OCI-LY3 (cell line): ENCODE data around the gene SEC16B.

Source experiments
- H2AFZ ChIP-seq: fragments of 200-600, 300-600 bp; shearing (Covaris generic); 2 replicates; pipeline ENCODE4 v1.6.0; 2014; ENCODE audit warnings: antibody characterized with exemption, low read depth, low read length
- H3K27ac ChIP-seq: fragments of 200-600, 300-600 bp; sonication (generic); 2 replicates; pipeline ENCODE4 v1.5.1; 2014; ENCODE audit warnings: mild to moderate bottlenecking, low read length, moderate library complexity, mixed read lengths
- H3K27me3 ChIP-seq: fragments of 200-600, 300-600 bp; sonication (generic); 2 replicates; pipeline ENCODE4 v1.6.1; 2014; ENCODE audit warnings: low read depth, low read length, mixed read lengths
- H3K36me3 ChIP-seq: fragments of 200-600, 300-600 bp; sonication (generic); replicated peaks from 2 replicates; pipeline ENCODE3; 2014; ENCODE audit warnings: low read depth, low read length, mixed read lengths
- H3K4me1 ChIP-seq: fragments of 300-600, 200-600 bp; sonication (generic); 2 replicates; pipeline ENCODE4 v1.6.1; 2014; ENCODE audit warnings: low read length, mixed read lengths
- H3K4me2 ChIP-seq: fragments of 200-600, 300-600 bp; sonication (generic); 2 replicates; pipeline ENCODE4 v1.6.1; 2014; ENCODE audit warnings: low read length, mixed read lengths
- H3K4me3 ChIP-seq: fragments of 300-600, 200-600 bp; sonication (generic); 2 replicates; pipeline ENCODE4 v1.5.1; 2014; ENCODE audit warnings: antibody characterized with exemption, mild to moderate bottlenecking, low read length, moderate library complexity
- H3K79me2 ChIP-seq: fragments of 300-600, 200-600 bp; shearing (Covaris generic); 2 replicates; pipeline ENCODE4 v1.6.1; 2014; ENCODE audit warnings: mild to moderate bottlenecking, low read length, mixed read lengths
- H3K9ac ChIP-seq: fragments of 300-600, 200-600 bp; shearing (Covaris generic); 2 replicates; pipeline ENCODE4 v1.6.0; 2014; ENCODE audit warnings: mild to moderate bottlenecking, low read length, moderate library complexity
- H3K9me3 ChIP-seq: fragments of 200-600, 300-600 bp; shearing (Covaris generic); 2 replicates; pipeline ENCODE4 v1.6.1; 2014; ENCODE audit warnings: low read length, mixed read lengths; ENCODE audit not compliant: insufficient read depth
- H4K20me1 ChIP-seq: fragments of 200-600, 300-600 bp; sonication (generic); 2 replicates; pipeline ENCODE4 v1.6.1; 2016; ENCODE audit warnings: low read length, mixed read lengths; ENCODE audit not compliant: insufficient read depth
- EZH2phosphoT487 ChIP-seq: fragments of 200-600 bp; shearing (Covaris generic); IDR thresholded peaks from 2 replicates; pipeline ENCODE4 v1.6.1; 2018; ENCODE audit warnings: antibody characterized with exemption, mixed run types, low read depth
- TF ChIP-seq, protein P1 (sequence below): fragments of 200-600, 300-600 bp; sonication (generic); IDR thresholded peaks from 2 replicates; pipeline ENCODE4 v1.5.1; 2014; ENCODE audit warnings: antibody characterized with exemption, low read length, low read depth

SEC16B gene

DNA sequence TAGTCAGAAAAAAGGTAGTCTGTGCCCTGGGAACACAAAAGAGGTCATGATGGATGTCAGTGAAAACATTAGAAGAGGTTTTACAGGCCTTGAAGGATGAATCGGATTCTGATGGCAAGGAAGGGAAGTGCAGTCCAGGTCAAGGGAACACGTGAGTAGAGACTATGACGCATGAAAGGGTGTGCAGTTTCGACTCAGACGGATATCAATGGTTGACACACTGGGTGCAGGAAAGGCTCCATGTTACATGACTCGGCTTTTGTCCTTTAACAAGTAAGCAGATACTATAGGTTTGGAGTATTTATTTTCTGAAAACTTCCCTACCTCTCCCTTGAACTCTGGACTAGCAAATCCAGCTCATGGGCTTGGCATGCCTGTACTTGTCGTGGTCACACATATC, 55.3 kb downstream of the SEC16B start:
- Histone ChIP-seq H3K27ac (no peak overlapping the region), H3K9ac (no peak overlapping the region), H3K4me2 (no peak overlapping the region), H3K4me1 (no peaks in the 10 kb centered on the region), H3K79me2 (no peaks in the 10 kb centered on the region), H3K36me3 (no peaks in the 10 kb centered on the region), H3K27me3 (peaks cover 19% of the 10 kb centered on the region), H4K20me1 (no peaks in the 10 kb centered on the region), H2AFZ (no peak overlapping the region), H3K9me3 (no peaks in the 10 kb centered on the region), H3K4me3 (no peak overlapping the region)
- TF ChIP-seq EZH2phosphoT487, result no peak
- TF ChIP-seq, protein P1, sequence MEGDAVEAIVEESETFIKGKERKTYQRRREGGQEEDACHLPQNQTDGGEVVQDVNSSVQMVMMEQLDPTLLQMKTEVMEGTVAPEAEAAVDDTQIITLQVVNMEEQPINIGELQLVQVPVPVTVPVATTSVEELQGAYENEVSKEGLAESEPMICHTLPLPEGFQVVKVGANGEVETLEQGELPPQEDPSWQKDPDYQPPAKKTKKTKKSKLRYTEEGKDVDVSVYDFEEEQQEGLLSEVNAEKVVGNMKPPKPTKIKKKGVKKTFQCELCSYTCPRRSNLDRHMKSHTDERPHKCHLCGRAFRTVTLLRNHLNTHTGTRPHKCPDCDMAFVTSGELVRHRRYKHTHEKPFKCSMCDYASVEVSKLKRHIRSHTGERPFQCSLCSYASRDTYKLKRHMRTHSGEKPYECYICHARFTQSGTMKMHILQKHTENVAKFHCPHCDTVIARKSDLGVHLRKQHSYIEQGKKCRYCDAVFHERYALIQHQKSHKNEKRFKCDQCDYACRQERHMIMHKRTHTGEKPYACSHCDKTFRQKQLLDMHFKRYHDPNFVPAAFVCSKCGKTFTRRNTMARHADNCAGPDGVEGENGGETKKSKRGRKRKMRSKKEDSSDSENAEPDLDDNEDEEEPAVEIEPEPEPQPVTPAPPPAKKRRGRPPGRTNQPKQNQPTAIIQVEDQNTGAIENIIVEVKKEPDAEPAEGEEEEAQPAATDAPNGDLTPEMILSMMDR, result no peak

DNA sequence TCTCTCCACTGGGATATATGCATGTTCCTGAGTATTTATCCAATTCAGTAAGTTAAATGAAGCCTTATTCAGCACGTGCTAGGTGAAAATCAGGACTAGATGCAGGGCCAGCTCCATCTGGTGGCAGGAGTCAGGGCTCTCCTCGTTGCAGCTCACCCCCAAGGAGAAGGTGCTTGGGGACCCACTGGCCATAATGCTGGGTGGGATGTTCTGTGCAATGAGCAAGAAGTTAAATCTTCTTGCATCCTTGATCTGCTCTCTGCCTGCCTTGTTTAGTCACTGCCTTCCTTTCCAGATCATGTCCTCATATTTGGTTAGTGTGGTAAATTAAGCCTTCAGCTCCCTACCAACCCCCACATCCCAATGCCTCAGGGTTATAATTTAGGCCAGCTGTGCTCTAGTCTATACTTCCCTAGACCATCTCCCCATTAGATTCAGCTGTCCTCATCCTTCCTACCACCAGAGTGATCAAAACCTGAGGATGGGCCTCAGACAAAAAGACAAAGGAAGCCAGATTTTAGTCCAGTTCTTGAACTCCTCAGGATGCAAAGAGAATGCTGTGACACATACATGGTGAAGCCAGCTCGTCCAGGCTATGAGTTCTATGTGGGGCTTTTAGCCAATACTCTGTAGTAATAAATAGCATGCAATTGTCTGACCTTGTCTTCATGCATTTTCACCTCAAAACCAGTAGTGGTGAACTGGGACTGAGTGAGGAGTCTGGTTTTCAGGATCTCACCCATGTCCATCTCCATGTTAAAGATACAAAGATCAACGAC, 55.9 kb downstream of the SEC16B start:
- H3K27me3 ChIP-seq, result peaks cover 13% of the 10 kb centered on the region
- H3K9ac ChIP-seq, result no peak overlapping the region
- H3K9me3 ChIP-seq, result no peaks in the 10 kb centered on the region
- H4K20me1 ChIP-seq, result no peaks in the 10 kb centered on the region
- no peak overlapping the region for H3K4me2 ChIP-seq
- H3K36me3 ChIP-seq, result no peaks in the 10 kb centered on the region
- H3K4me1 ChIP-seq, result no peaks in the 10 kb centered on the region
- no peak for TF ChIP-seq EZH2phosphoT487
- TF ChIP-seq, protein P1, result peak; percentile 80
- no peak overlapping the region for H3K4me3 ChIP-seq
- no peaks in the 10 kb centered on the region for H3K79me2 ChIP-seq
- H3K27ac ChIP-seq, result no peak overlapping the region
- H2AFZ ChIP-seq, result no peak overlapping the region

DNA sequence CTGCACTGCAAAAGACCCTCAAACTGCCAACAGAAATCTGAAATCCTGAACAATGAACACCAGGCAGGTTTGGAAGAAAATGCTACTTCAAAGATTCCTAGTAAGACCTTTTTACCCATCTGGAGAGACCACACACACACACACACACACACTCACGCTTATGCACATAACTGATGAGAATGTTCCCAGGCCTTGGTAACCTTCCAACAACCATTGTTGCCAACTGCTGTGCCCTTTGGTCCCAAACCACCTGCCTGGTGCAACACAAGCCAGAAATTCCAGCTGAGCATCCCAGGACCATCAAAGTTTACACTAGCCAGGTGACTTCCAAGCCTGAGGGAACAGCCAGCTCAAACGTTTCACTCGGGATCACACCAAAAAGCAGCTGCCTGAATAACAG, 56.9 kb downstream of the SEC16B start:
- TF ChIP-seq EZH2phosphoT487, result no peak
- TF ChIP-seq, protein P1, result no peak
- Histone ChIP-seq H3K27ac (no peak overlapping the region), H2AFZ (no peak overlapping the region), H3K9ac (no peak overlapping the region), H3K36me3 (no peaks in the 10 kb centered on the region), H3K27me3 (peaks cover 12% of the 10 kb centered on the region; the same call in 1 of the 2 replicates), H3K4me3 (no peak overlapping the region), H3K9me3 (no peaks in the 10 kb centered on the region), H3K4me1 (no peaks in the 10 kb centered on the region), H4K20me1 (no peaks in the 10 kb centered on the region), H3K4me2 (no peak overlapping the region), H3K79me2 (no peaks in the 10 kb centered on the region)

DNA sequence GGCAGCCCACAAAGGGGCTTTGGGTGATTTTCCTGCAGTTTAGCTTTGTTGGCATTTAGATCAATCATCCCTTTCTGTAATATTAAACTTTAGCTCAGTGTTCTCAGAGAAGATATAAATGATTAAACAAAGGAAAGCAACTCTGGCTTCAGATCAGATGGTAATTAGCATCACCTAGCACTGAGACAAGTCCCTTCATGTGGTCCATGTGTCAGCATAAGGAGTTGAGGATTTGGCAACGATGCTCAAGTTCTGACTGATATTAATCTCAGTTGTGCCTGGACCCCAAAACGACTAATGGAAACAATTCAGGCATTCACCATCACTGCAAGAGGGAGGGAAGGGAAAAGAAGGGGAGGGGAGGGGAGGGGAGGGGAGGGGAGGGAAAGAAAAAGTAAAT, 60.4 kb downstream of the SEC16B start:
- no peaks in the 10 kb centered on the region for H3K4me1 ChIP-seq
- no peak for TF ChIP-seq EZH2phosphoT487
- TF ChIP-seq, protein P1, result no peak
- H3K27me3 ChIP-seq, result peaks cover 43% of the 10 kb centered on the region; the same call in 1 of the 2 replicates
- no peak overlapping the region for H2AFZ ChIP-seq
- H3K9me3 ChIP-seq, result no peaks in the 10 kb centered on the region
- no peaks in the 10 kb centered on the region for H3K36me3 ChIP-seq
- H3K4me2 ChIP-seq, result no peak overlapping the region
- H3K9ac ChIP-seq, result no peak overlapping the region
- no peaks in the 10 kb centered on the region for H4K20me1 ChIP-seq
- no peak overlapping the region for H3K4me3 ChIP-seq
- no peak overlapping the region for H3K27ac ChIP-seq
- H3K79me2 ChIP-seq, result no peaks in the 10 kb centered on the region
